ENCODE data around the gene FHDC1. TPM values are rescaled to one million over a fixed set of nuclear protein-coding genes. Genes with fewer than 3 reads are reported as not detected.

Gene FHDC1
- total RNA-seq, 1 experiment from 2014 or later = 6.0 TPM

GRCh38 chr4:152946446-152946845 lies 10.3 kb downstream of the FHDC1 start:
- DNase-seq = no peak
- Mint-ChIP-seq H3K4me3 (ENCODE audit: low read depth, unreplicated experiment) (no peak overlapping the region), H3K27me3 (ENCODE audit: unreplicated experiment) (no peaks in the 10 kb centered on the region), H3K4me1 (ENCODE audit: low read depth, unreplicated experiment) (peaks cover 11% of the 10 kb centered on the region), H3K9me3 (ENCODE audit: low read depth, unreplicated experiment) (no peaks in the 10 kb centered on the region), H3K36me3 (ENCODE audit: insufficient read depth, unreplicated experiment) (peaks cover 9% of the 10 kb centered on the region), H3K27ac (ENCODE audit: unreplicated experiment) (no peak overlapping the region)
- CTCF ChIA-PET = no interaction called here
- intact Hi-C loops (cut with micrococcal nuclease; ENCODE audit: unreplicated experiment) = no loop called here
- TF ChIP-seq, protein P1, sequence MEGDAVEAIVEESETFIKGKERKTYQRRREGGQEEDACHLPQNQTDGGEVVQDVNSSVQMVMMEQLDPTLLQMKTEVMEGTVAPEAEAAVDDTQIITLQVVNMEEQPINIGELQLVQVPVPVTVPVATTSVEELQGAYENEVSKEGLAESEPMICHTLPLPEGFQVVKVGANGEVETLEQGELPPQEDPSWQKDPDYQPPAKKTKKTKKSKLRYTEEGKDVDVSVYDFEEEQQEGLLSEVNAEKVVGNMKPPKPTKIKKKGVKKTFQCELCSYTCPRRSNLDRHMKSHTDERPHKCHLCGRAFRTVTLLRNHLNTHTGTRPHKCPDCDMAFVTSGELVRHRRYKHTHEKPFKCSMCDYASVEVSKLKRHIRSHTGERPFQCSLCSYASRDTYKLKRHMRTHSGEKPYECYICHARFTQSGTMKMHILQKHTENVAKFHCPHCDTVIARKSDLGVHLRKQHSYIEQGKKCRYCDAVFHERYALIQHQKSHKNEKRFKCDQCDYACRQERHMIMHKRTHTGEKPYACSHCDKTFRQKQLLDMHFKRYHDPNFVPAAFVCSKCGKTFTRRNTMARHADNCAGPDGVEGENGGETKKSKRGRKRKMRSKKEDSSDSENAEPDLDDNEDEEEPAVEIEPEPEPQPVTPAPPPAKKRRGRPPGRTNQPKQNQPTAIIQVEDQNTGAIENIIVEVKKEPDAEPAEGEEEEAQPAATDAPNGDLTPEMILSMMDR (IDR thresholded peaks at IDR 0.05; ENCODE audit: unreplicated experiment) = no peak
- BruUV-seq (replicated peaks) = no TSS peak

- no peaks in the 10 kb centered on the region for H3K27me3 Mint-ChIP-seq (ENCODE audit: unreplicated experiment)
- no peak for DNase-seq
- peaks cover 14% of the 10 kb centered on the region for H3K4me1 Mint-ChIP-seq (ENCODE audit: low read depth, unreplicated experiment)
- CTCF ChIA-PET = no interaction called here
- H3K4me3 Mint-ChIP-seq (ENCODE audit: low read depth, unreplicated experiment) = no peak overlapping the region
- intact Hi-C loops (cut with micrococcal nuclease; ENCODE audit: unreplicated experiment) = no loop called here
- peaks cover 9% of the 10 kb centered on the region for H3K36me3 Mint-ChIP-seq (ENCODE audit: insufficient read depth, unreplicated experiment)
- TF ChIP-seq, protein P1 (IDR thresholded peaks at IDR 0.05; ENCODE audit: unreplicated experiment) = no peak
- no TSS peak for BruUV-seq (replicated peaks)
- no peaks in the 10 kb centered on the region for H3K9me3 Mint-ChIP-seq (ENCODE audit: low read depth, unreplicated experiment)
- H3K27ac Mint-ChIP-seq (ENCODE audit: unreplicated experiment) = no peak overlapping the region
Observed at GRCh38 chr4:152947311-152947710, 11.2 kb downstream of the FHDC1 start.

- H3K4me1 Mint-ChIP-seq (ENCODE audit: low read depth, unreplicated experiment) = peaks cover 14% of the 10 kb centered on the region
- H3K4me3 Mint-ChIP-seq (ENCODE audit: low read depth, unreplicated experiment) = no peak overlapping the region
- TF ChIP-seq, protein P1 (IDR thresholded peaks at IDR 0.05; ENCODE audit: unreplicated experiment) = no peak
- H3K36me3 Mint-ChIP-seq (ENCODE audit: insufficient read depth, unreplicated experiment) = peaks cover 5% of the 10 kb centered on the region
- CTCF ChIA-PET = no interaction called here
- no peak for DNase-seq
- H3K9me3 Mint-ChIP-seq (ENCODE audit: low read depth, unreplicated experiment) = no peaks in the 10 kb centered on the region
- no peak overlapping the region for H3K27ac Mint-ChIP-seq (ENCODE audit: unreplicated experiment)
- intact Hi-C loops (cut with micrococcal nuclease; ENCODE audit: unreplicated experiment) = loop anchor here (10.0 kb wide), 1 partner anchor 175 kb away; no protein-coding TSS in a partner anchor
- BruUV-seq (replicated peaks) = no TSS peak
- H3K27me3 Mint-ChIP-seq (ENCODE audit: unreplicated experiment) = no peaks in the 10 kb centered on the region
Observed at GRCh38 chr4:152949930-152950329, 13.8 kb downstream of the FHDC1 start.

- peaks cover 5% of the 10 kb centered on the region for H3K36me3 Mint-ChIP-seq (ENCODE audit: insufficient read depth, unreplicated experiment)
- H3K4me3 Mint-ChIP-seq (ENCODE audit: low read depth, unreplicated experiment) = peak overlapping the region; percentile 50
- DNase-seq = no peak
- H3K27me3 Mint-ChIP-seq (ENCODE audit: unreplicated experiment) = no peaks in the 10 kb centered on the region
- H3K4me1 Mint-ChIP-seq (ENCODE audit: low read depth, unreplicated experiment) = peaks cover 14% of the 10 kb centered on the region
- no peaks in the 10 kb centered on the region for H3K9me3 Mint-ChIP-seq (ENCODE audit: low read depth, unreplicated experiment)
- TF ChIP-seq, protein P1 (IDR thresholded peaks at IDR 0.05; ENCODE audit: unreplicated experiment) = no peak
- intact Hi-C loops (cut with micrococcal nuclease; ENCODE audit: unreplicated experiment) = loop anchor here (10.0 kb wide), 1 partner anchor 174 kb away; no protein-coding TSS in a partner anchor
- peak overlapping the region; percentile 69 for H3K27ac Mint-ChIP-seq (ENCODE audit: unreplicated experiment)
- BruUV-seq (replicated peaks) = no TSS peak
- CTCF ChIA-PET = no interaction called here
Observed at GRCh38 chr4:152950402-152951274, 14.5 kb downstream of the FHDC1 start.
